Activated gamma-delta T cell (primary cell): ENCODE results near the gene AGK.
"Not testable (repeated sequence)": the region's sequence is repeated elsewhere in the genome, so short reads cannot be mapped to it uniquely, and the experiment has no call there.

Experiments
- DNase-seq: peaks from one replicate; lab custom pipeline; 2025; lab: John Stamatoyannopoulos, UW

AGK gene

GRCh38 chr7:141679014-141679413, 127.8 kb downstream of the AGK start:
- no peak for DNase-seq

- no peak for DNase-seq
Observed at GRCh38 chr7:141685285-141686023, 134.2 kb downstream of the AGK start.

- DNase-seq: no peak
Observed at GRCh38 chr7:141686074-141686473, 134.9 kb downstream of the AGK start.

- DNase-seq: no peak
Observed at GRCh38 chr7:141686670-141687069, 135.5 kb downstream of the AGK start.

GRCh38 chr7:141688043-141688442, 136.8 kb downstream of the AGK start:
- DNase-seq: no peak

- not testable (repeated sequence) for DNase-seq
Observed at GRCh38 chr7:141689072-141689825, 138.0 kb downstream of the AGK start.

DNA sequence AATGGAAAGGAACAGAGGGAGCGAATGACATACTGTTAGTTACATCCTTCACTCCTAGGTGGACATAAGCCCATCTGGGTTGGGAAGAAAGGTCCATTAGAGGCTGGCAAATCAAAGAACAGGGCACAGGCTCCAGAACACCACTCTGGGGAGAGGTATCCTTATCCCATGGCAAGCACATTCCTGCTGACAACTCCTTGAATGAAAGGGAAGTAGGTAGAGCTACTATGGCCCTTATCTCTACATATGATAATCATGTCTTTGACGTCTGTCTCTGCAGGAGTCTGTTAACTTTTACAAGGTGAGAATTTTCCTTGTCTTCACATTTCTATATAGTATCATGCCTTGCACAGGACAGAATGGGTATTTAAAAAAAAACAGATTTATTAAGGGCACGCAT, 140.3 kb downstream of the AGK start:
- no peak for DNase-seq

- DNase-seq: no peak
Observed at GRCh38 chr7:141691961-141692360, 140.8 kb downstream of the AGK start.

DNA sequence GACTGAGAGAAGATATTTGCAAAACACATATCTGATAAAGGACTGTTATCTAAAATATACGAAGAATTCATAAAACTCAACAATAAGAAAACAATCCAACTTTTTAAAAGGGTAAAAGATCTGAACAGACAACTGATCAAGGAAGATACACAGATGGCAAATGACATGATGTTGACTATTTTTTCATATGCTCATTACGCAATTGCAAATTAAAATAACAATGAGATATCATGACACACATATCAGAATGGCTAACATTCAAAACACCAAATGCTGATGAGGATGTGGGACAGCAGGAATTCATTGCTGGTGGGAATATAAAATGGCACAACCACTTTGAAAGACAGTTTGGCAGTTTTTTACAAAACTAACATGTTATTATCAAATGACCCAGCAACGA, 141.9 kb downstream of the AGK start:
- DNase-seq: no peak

- DNase-seq: no peak
Observed at GRCh38 chr7:141695803-141696289, 144.6 kb downstream of the AGK start.

GRCh38 chr7:141696348-141696747, 145.1 kb downstream of the AGK start:
- no peak for DNase-seq

GRCh38 chr7:141697211-141697871, 146.1 kb downstream of the AGK start:
- no peak for DNase-seq

DNA sequence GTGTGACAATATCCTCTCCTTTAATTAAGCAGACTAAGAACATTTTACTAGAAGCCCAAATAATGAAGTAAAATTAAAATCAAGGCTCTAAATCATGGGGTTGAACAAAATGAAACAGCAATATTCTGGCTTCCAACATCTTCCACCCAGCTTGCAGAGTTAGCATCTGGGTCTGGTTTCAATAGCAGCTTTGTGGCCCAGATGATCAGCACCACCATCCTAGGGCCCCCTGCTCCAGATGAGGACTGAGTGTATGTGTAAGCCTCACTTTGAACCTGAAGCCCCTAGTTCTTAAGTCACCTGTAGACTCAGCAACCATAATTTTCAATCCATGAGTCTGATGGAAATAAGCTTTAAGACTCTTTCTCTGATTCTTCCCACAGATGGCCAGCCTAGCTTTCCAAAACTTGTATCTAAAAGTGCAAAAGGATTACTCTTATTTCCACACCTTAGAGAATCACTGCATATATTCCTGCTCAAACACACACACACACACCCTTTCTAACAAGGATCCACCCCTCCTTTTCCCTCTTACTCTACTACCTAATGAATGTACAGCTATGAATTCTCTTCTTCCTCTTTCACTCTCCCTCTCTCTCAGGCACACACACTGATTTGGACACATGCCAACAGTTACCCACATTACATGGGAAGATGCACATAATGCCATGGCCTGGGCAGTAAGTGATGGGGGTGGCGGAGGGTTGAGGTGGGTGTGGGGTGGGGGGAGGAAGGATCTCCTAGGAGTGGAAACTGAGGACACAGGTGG, 147.2 kb downstream of the AGK start:
- DNase-seq: no peak

DNA sequence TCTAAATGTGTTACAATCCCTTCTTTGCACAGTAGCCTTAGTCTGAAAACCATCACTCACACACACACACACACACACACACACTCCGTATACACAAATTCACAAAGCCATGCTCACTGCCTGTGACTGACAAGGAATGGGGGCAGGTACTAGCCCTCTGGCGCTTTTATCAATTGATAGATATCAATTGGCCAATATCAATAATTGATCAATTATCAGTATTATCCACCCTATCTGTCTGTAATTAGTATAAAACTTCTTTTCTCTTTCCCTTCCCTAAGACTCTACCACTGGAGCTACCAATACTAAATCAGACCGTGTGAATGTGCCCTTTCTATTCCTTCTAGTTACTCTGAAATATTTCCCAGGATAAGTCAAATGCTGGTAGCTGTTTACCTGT, 148.7 kb downstream of the AGK start:
- DNase-seq: no peak

DNA sequence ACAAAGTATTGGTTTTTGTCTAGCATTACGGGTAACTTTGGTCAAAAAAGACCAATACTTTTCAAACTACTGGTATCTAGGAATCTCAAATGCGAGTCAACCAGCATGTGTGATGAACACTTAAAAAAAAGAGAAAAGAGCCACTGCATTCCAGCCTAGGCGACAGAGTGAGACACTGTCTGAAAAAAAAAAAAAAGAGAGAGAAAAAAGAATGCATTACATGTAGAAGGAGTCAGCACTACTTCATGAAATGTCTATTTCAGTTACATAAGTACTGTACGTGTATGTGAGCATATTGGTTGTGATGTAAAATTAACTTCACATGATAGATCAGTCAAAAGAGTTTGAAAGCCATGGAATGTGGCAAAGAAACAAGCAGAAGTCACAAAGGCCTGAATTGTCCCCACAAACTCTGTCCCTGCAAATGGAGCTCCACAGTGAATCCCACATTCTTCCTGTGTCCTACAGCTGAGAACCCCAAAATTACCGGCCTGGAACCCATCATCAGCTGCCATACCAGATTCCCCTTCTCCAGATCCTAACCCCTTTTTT, 149.2 kb downstream of the AGK start:
- no peak for DNase-seq

- no peak for DNase-seq
Observed at GRCh38 chr7:141700848-141701371, 149.7 kb downstream of the AGK start.

DNA sequence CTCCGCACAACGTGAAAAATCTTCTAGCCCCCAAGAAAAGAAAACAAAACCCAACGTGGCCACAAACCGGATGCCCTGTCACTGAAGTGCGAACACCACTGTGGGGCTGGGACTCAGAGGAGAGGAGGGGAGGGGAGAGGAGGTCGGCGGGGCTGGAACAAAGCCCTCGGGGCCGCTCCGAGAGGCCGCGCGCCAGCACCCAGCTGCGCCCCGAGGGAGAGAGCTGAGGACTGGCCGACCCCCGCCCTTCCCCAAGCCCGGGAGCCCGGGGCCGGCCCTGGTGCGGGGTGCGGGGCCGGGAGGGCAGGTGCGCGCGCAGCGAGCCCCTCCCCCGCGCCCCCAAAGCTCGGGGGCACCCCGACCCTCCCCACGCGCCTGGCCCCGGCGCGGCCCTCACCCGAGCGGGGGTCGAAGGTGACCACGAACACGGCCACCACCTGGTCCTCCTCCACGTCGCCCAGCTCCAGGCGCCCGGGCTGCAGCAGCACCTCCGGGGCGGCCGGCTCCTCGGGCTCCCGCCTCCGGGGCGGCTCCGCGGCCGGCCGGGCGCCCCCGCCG, 150.4 kb downstream of the AGK start:
- peak; percentile 44 for DNase-seq

DNA sequence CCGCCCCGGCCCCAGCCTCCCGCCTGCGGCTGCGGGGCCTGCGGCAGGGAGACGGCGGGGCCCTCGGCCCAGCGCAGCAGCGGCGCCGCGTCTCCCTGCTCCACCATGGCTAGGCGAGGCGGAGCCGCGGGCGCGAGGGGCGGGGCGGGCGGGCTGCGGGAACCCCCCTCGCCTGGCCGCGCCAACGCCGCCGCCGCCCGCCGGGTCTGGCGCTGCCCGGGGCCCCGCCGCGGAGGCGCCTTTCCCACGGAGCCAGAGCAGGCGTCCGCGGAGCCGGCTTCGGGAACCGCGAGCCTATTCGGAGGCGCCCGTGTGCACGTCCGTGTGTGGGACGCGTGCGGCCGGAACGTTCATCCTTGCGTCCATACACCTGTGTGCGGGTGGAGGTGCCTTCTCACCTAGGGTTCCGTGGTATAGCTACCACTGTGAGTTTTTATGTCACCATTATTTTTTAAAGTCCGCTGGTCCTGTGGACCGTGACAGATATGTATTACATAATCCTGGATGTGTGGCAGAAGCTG, 150.9 kb downstream of the AGK start, which contains the start of gene DENND11:
Gene DENND11 (minus strand): TSS at position 120 of the 521 bp plus-strand sequence. CDS start 13 bp downstream, at position 107.
- peak; percentile 62 for DNase-seq

GRCh38 chr7:141702892-141703291, 151.7 kb downstream of the AGK start:
- DNase-seq: no peak

DNA sequence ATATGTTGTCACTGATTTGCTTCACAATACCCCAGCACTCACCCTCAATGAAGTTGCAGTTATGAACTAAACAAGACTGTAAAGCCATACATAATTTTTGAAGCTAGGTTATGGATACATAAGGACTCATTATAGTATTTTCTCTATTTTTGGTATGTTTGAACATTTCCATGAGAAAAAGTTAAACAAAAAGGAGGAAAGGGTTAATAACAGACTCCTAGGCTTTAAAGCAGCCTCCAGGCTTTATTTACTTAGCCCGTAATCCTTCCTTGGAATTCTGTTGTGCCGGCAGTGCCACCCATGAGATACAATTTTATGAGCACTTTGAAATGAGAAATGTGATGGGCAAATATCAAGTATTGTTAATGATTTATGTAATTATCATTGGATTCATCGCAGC, 152.9 kb downstream of the AGK start:
- DNase-seq: no peak

DNA sequence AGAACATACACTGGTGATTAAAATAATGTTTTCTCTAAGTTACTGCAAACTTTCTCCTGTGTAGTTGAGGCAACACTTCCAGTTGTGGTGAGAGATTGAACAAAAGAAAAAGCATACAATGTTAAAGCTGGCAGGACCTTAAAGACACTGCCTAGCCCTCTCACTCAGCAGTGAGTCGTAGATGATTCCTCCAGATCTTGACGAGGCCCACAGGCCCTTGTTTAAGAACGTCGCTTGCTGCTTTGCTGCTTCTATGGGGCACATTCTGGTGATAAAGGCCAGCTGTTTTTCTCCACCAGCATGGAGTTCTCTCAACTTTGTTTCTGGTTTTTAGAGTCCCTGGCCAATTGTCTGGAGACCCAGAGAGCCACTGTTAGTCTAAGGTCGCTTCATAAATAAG, 153.5 kb downstream of the AGK start:
- DNase-seq: no peak
